Amniotic stem cell (primary cell): ENCODE results near the gene FARP2.
"Not testable (repeated sequence)": the region's sequence is repeated elsewhere in the genome, so short reads cannot be mapped to it uniquely, and the experiment has no call there.

Source experiments
- DNase-seq: peaks from one replicate; lab custom pipeline; 2025; lab: John Stamatoyannopoulos, UW

Gene FARP2

GRCh38 chr2:241453919-241454318 lies 97.8 kb downstream of the FARP2 start:
- not testable (repeated sequence) for DNase-seq

GRCh38 chr2:241454837-241455485 lies 98.9 kb downstream of the FARP2 start:
- no peak for DNase-seq

DNA sequence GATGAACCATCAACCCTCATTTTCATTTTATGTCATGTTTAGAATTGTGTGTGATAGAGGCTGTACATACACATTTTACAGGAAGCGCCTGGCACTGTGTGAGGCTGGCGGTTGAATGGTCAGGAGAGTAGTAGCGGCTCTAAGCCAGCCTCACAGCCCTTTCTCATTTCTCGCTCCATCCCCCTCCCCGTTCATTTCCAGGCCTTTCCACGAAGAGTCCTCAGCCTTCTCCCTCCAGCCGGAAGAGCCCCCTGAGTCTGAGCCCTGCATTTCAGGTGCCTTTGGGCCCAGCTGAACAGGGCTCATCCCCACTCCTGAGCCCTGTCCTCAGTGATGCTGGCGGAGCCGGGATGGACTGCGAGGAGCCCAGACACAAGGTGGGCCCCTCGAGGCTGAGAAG lies 100.5 kb downstream of the FARP2 start:
- no peak for DNase-seq

GRCh38 chr2:241458687-241459086 lies 102.6 kb downstream of the FARP2 start:
- no peak for DNase-seq

DNA sequence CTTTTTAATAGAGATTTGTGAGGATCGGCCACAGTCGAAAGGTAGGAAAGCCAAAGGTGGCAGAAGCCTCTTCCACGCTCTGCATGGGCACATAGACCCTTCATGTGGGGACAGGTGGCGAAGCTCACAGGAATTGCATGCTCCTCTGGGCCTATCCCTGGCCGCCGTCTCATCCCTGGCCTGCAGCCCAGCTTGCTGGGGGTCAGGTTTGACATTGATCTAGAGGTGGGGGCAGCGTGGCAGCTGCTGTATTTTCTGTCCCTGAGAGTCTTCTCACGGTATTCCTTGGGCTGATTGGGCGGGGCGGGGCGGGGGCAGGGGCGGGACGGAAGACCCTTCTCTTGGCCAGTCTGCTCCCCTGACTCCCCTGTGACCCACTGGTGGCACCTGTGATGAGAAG lies 103.4 kb downstream of the FARP2 start:
- DNase-seq: no peak

DNA sequence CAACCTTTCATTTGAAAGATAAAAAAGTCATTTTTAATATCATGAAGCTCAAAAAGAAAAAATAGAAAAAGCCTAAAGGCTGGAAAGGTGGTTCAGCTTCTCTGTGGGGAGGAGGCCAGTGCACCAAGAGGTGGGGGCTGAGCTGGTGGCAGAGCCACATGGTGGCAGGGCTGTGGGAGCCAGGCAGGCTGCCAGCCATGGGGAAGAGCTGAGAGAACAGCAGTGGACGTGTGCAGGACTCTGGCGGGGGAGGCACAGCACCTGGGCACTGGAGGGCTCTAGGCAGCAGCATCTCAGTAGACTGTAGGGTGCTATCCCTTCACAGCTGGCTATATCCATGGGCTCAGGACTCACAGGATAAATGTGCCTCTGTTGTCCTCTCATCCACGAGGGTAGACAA lies 104.5 kb downstream of the FARP2 start:
- no peak for DNase-seq

DNA sequence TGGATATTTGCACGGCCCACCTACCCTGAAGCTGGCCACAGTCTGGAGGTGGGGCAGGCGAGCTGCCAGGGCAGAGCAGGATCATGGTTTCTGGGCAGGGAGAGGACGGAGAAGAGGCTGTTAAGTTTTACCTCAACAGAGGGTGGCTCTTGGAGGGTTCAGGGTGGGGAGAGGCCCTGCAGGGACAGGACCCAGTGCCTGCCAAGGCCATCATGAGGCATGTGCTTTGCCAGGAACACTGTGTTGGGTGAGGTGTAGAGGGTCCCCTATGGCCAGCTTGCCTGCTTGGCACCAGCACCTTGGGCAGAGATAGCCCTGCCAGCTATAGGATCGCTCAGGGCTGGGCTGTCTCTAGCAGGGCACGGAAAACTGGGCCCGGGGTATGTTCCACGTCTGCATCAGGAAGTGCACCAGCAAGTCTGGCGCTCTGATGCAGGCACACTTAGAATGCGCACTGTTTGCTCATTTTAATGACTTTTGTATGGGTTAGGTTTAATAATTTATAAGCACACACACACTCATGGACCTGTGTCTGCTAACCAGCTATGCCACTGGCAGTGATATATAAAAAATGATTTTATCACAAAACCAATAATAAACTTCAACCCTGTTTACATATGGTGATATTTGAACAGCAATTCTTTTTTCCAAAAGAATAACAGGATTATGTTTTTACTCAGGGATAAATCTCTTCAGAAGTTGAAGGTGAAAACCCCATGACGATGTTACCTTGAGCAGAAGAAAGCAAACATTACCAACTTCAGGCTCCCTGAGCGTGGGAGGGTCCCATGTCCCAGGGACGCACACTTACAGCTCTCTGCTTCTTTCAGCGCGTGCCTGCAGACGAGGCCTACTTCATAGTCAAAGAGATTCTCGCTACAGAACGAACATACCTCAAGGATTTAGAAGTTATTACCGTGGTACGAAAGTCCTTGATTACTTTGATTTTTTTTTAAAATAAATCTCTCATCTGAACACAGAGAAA lies 105.9 kb downstream of the FARP2 start:
- DNase-seq: no peak

DNA sequence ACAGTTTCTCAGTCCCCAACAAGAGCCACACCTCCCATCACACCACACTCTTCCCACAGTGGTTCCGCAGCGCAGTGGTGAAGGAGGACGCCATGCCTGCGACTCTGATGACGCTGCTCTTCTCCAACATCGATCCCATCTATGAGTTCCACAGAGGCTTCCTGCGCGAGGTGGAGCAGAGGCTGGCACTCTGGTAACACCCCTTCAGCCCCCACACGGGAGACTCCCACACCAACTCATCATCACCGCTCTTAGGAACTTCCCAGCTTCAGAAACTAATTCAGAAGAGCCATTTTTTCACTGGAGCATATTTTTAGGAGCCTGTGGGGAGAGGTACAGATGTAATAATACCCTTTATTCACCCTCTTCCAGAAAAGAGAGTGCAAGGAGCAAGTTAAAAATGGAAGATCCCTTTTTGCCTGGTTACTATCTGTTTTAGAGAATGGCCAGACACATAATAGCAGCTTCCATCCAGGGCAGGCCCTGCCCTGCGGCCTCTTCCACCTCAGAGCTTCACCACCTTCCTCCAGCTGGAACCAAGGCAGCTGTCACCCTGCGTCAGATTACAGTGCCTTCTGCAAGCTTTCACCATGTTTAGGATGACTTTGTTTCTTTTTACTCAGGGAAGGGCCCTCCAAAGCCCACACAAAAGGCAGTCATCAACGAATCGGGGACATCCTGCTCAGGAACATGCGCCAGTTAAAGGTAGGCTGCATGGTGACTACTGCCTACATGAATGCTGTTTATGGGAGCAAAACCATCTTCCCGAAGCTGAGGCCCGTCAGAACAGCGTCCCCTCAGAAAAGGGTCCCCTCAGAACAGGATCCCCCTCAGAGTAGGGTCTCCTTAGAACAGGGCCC lies 107.4 kb downstream of the FARP2 start:
- no peak for DNase-seq

DNA sequence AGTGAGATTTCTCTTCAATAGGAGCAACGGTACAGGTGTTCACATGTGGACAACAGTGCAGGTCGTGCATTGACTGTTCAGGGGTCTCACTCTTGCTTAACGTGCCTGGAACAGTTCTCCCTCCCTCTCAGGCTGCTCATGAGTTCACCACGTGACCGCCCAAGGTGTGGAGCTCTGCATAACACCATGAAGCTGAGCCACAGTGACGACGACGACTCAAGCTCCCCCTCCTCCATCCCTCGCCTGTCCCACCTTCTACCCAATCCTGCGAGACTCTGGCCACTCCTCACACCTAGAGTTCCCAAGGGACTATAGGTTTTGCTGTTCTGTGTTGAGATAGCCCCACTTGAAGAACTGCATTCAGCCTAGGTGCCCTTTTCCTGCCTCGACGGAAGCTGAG lies 109.5 kb downstream of the FARP2 start:
- DNase-seq: no peak

DNA sequence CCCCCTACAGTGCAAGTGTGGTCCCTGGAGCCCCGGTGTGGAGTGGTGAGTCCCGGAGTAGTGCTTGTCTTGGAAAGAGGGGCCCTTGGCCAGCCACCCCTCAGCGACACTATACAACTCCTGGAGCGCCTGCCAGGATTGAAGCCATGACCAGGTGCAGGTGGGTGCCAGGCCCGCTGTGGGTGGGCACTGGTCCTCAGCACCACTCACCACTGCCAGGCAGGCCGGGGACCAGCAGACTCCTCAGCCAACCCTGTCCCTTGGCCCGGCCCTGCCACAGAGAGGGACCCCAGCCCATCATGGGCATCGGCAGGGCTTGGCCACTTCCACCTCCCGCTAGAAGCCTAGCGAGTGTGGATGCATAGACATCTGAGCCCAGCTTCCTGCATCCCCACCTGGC lies 110.1 kb downstream of the FARP2 start:
- no peak for DNase-seq

GRCh38 chr2:241467777-241468475 lies 111.8 kb downstream of the FARP2 start:
- no peak for DNase-seq

DNA sequence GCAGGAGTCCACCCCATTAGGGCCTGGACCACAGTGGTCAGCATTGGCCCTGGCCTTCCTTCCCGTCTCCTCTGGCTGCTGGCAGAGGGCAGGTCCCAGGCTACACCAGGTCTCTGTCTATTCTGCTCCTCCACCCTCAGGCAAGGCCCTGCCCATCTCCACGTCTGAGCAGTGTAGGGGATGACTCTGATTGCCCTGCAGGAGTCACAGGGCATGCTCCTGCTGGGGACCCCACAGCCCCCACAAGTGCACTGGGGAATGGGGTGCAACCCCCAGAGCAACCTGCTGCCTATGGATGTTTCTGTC lies 112.3 kb downstream of the FARP2 start:
- no peak for DNase-seq

DNA sequence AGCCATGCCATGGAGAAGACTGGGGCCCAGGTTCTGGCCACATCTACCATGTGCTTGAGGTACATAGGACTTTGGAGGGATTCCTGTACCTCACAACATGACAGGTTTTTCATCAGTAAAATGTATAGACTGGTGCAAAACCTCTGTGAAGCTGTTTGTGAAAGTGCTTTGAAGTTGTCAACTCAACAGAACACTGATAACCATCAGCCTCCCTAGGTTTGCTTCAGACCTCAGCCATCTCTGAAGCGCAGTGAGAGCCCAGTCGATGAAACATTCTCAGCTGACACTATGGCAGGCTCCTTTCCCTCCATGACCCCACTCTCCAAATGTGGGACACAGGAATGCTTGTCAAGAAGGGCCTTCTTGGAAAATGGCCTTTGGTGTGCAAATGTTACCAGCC lies 113.7 kb downstream of the FARP2 start:
- DNase-seq: no peak

DNA sequence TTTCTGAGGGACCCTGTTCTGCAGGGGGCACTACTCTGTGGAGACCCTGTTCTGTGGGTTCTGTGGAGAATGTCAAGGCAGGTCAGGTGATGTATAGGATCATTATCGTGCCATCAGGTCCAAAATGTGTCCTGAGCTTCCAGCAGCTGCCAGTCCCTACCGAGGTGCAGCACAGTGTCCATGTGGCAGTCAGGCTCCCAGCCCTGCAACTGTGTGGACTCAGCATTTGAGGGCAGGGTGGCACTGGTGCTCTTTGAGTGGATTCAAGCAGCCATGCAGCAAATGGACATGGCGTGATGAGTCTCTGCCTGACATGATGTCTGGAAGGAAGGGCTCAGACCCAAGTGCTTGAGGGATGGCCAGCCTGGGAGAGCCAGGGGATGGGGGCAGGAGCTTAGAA lies 117.3 kb downstream of the FARP2 start:
- DNase-seq: no peak

DNA sequence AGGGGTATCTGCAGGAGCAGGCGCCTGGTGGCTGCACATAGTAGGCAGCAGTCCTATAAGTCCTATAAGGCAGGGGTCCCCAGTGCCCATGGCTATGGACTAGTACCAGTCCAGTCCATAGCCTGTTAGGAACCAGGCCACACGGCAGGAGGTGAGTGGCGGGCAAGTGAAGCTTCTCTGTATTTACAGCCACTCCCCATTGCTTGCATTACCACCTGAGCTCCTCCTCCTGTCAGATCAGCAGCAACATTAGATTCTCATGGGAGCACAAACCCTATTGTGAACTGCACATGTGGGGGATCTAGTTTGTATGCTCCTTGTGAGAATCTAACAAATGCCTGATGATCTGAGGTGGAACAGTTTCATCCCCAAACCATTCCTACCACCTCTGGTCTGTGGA lies 119.2 kb downstream of the FARP2 start:
- no peak for DNase-seq

DNA sequence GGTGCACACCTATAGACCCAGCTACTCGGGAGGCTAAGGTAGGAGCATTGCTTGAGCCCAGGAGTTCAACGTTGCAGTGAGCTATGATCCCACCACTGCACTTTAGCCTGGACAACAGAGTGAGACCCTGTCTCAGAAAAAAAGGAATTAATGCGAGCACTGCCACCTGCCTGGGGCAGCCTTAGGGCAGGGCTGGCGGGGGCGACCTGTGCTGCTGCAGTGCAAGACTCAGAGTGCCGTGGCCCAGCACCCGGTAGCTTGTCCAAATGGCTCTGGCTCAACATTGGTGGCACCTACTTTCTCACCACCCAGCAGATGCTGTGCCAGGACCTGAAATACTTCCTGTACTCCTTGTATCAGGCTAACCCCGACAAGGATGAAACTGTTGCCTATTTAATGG lies 122.1 kb downstream of the FARP2 start:
- no peak for DNase-seq

GRCh38 chr2:241479026-241479898 lies 123.2 kb downstream of the FARP2 start:
- DNase-seq: no peak

DNA sequence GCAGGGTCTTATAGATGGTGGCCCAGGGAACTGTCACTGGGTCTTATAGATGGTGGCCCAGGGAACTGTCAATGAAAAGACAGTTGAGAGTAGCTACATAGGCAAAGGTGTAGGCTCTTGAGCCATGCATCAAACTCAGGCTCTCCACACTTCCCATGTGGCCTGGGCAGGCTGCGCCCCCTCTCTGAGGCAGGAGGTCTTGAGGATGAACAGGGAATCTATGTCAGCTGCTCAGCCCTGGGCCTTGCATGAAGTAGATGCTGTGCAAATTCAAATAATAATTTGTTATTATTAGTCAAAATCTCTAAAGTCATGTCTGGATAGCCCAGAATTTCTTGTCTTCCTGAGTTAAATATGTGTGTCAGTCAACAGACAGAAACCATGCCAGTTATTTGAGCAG lies 125.6 kb downstream of the FARP2 start:
- no peak for DNase-seq

GRCh38 chr2:241482126-241482955 lies 126.3 kb downstream of the FARP2 start:
- no peak for DNase-seq

GRCh38 chr2:241483305-241483704 lies 127.2 kb downstream of the FARP2 start:
- no peak for DNase-seq
